Measurements from ENCODE around the gene PBX3. TPM values are rescaled to one million over a fixed set of nuclear protein-coding genes. Genes with fewer than 3 reads are reported as not detected.

PBX3 gene
- total RNA-seq, 3 donors from 2014 or later (not counting 1 experiment from before 2014, with no cell fraction given), result 42.1 to 46.9 (median 44.6) TPM

GRCh38 chr9:125885405-125886034 lies 138.3 kb downstream of the PBX3 start:
- intact Hi-C loops (cut with micrococcal nuclease), result no loop called here
- Histone ChIP-seq H3K27me3 (ENCODE audit: control insufficient read depth, insufficient read depth, low read length) (peaks cover 6% of the 10 kb centered on the region), H3K36me3 (ENCODE audit: control insufficient read depth, insufficient read depth, low read length) (no peaks in the 10 kb centered on the region), H3K4me3 (ENCODE audit: low read length) (no peak overlapping the region), H3K27ac (ENCODE audit: low read length) (no peak overlapping the region), H3K4me1 (ENCODE audit: control insufficient read depth, insufficient read depth, low read length) (peaks cover 10% of the 10 kb centered on the region), H3K9me3 (ENCODE audit: control insufficient read depth, insufficient read depth, low read length) (no peaks in the 10 kb centered on the region)
- Mint-ChIP-seq H3K9me3 (no peaks in the 10 kb centered on the region), H3K4me3 (no peak overlapping the region), H3K36me3 (no peaks in the 10 kb centered on the region), H3K27ac (no peak overlapping the region), H3K27me3 (ENCODE audit: low read depth in 2 of 2) (peaks cover 4 to 8% of the 10 kb centered on the region in 2 donors), H3K4me1 (peaks cover 8 to 14% of the 10 kb centered on the region in 2 donors)
- WGBS (ENCODE audit: insufficient coverage), result 85% methylated on average over 4 of the region's 5 CpGs
- DNase-seq, result no peak
- no peak for TF ChIP-seq CTCF (IDR thresholded peaks at IDR 0.05)
- ATAC-seq, result no peak

- H3K4me3 Mint-ChIP-seq, result no peak overlapping the region
- H3K36me3 ChIP-seq (ENCODE audit: control insufficient read depth, insufficient read depth, low read length), result no peaks in the 10 kb centered on the region
- H3K4me3 ChIP-seq (ENCODE audit: low read length), result no peak overlapping the region
- H3K27ac ChIP-seq (ENCODE audit: low read length), result no peak overlapping the region
- H3K27me3 Mint-ChIP-seq (ENCODE audit: low read depth in 2 of 2), result peaks cover 4 to 8% of the 10 kb centered on the region in 2 donors
- DNase-seq (no peak), ATAC-seq (no peak)
- no peaks in the 10 kb centered on the region for H3K36me3 Mint-ChIP-seq
- H3K27ac Mint-ChIP-seq, result no peak overlapping the region
- H3K4me1 ChIP-seq (ENCODE audit: control insufficient read depth, insufficient read depth, low read length), result peaks cover 10% of the 10 kb centered on the region
- H3K9me3 ChIP-seq (ENCODE audit: control insufficient read depth, insufficient read depth, low read length), result no peaks in the 10 kb centered on the region
- intact Hi-C loops (cut with micrococcal nuclease), result no loop called here
- 90% methylated on average over 2 of the region's 3 CpGs for WGBS (ENCODE audit: insufficient coverage)
- no peak for TF ChIP-seq CTCF (IDR thresholded peaks at IDR 0.05)
- H3K27me3 ChIP-seq (ENCODE audit: control insufficient read depth, insufficient read depth, low read length), result peaks cover 8% of the 10 kb centered on the region
- peaks cover 8 to 10% of the 10 kb centered on the region in 2 donors for H3K4me1 Mint-ChIP-seq
- no peaks in the 10 kb centered on the region for H3K9me3 Mint-ChIP-seq
Measured at GRCh38 chr9:125886365-125886764, 139.2 kb downstream of the PBX3 start.

GRCh38 chr9:125887172-125887571 lies 140.0 kb downstream of the PBX3 start:
- peaks cover 8% of the 10 kb centered on the region for H3K27me3 ChIP-seq (ENCODE audit: control insufficient read depth, insufficient read depth, low read length)
- WGBS (ENCODE audit: insufficient coverage), result 100% methylated on average over 2 of the region's 2 CpGs
- Mint-ChIP-seq H3K27me3 (ENCODE audit: low read depth in 2 of 2) (peaks cover 4 to 8% of the 10 kb centered on the region in 2 donors), H3K36me3 (no peaks in the 10 kb centered on the region), H3K9me3 (no peaks in the 10 kb centered on the region), H3K4me3 (no peak overlapping the region), H3K4me1 (peaks cover 8 to 10% of the 10 kb centered on the region in 2 donors), H3K27ac (no peak overlapping the region)
- H3K4me3 ChIP-seq (ENCODE audit: low read length), result no peak overlapping the region
- intact Hi-C loops (cut with micrococcal nuclease), result no loop called here
- H3K27ac ChIP-seq (ENCODE audit: low read length), result no peak overlapping the region
- no peak for ATAC-seq
- H3K4me1 ChIP-seq (ENCODE audit: control insufficient read depth, insufficient read depth, low read length), result peaks cover 10% of the 10 kb centered on the region
- DNase-seq, result no peak
- H3K36me3 ChIP-seq (ENCODE audit: control insufficient read depth, insufficient read depth, low read length), result no peaks in the 10 kb centered on the region
- TF ChIP-seq CTCF (IDR thresholded peaks at IDR 0.05), result no peak
- H3K9me3 ChIP-seq (ENCODE audit: control insufficient read depth, insufficient read depth, low read length), result no peaks in the 10 kb centered on the region

- H3K36me3 ChIP-seq (ENCODE audit: control insufficient read depth, insufficient read depth, low read length), result no peaks in the 10 kb centered on the region
- DNase-seq (no peak), ATAC-seq (no peak)
- intact Hi-C loops (cut with micrococcal nuclease), result no loop called here
- no peak for TF ChIP-seq CTCF (IDR thresholded peaks at IDR 0.05)
- peaks cover 8% of the 10 kb centered on the region for H3K27me3 ChIP-seq (ENCODE audit: control insufficient read depth, insufficient read depth, low read length)
- H3K4me3 ChIP-seq (ENCODE audit: low read length), result no peak overlapping the region
- WGBS (ENCODE audit: insufficient coverage), result 100% methylated on average over 2 of the region's 7 CpGs
- H3K27me3 Mint-ChIP-seq (ENCODE audit: low read depth in 2 of 2), result peaks cover 4 to 8% of the 10 kb centered on the region in 2 donors
- no peaks in the 10 kb centered on the region for H3K9me3 Mint-ChIP-seq
- no peak overlapping the region for H3K27ac ChIP-seq (ENCODE audit: low read length)
- peaks cover 8 to 10% of the 10 kb centered on the region in 2 donors for H3K4me1 Mint-ChIP-seq
- no peaks in the 10 kb centered on the region for H3K9me3 ChIP-seq (ENCODE audit: control insufficient read depth, insufficient read depth, low read length)
- no peaks in the 10 kb centered on the region for H3K36me3 Mint-ChIP-seq
- H3K27ac Mint-ChIP-seq, result no peak overlapping the region
- H3K4me3 Mint-ChIP-seq, result peak overlapping the region; percentile 2
- H3K4me1 ChIP-seq (ENCODE audit: control insufficient read depth, insufficient read depth, low read length), result peaks cover 10% of the 10 kb centered on the region
Measured at GRCh38 chr9:125888211-125888610, 141.0 kb downstream of the PBX3 start.

Data from natural killer cell (primary cell).